ENCODE results near the gene PER1. TPM values are rescaled to one million over a fixed set of nuclear protein-coding genes. Genes with fewer than 3 reads are reported as not detected.
"Not testable (repeated sequence)": the region's sequence is repeated elsewhere in the genome, so short reads cannot be mapped to it uniquely, and the experiment has no call there.

Gene PER1
- total RNA-seq, 1 donor = 141 TPM

GRCh38 chr17:8123695-8124349, 28.4 kb downstream of the PER1 start, which contains the start of gene HES7:
TSS of gene HES7 (minus strand) at chr17:8124106. CDS start at chr17:8124084, 22 bp downstream.
- DNase-seq (ENCODE audit: low read depth in 2 of 3, low spot score in 2 of 3) = no peak

- DNase-seq (ENCODE audit: low read depth in 2 of 3, low spot score in 2 of 3) = no peak
Observed at GRCh38 chr17:8122924-8123694, 29.1 kb downstream of the PER1 start.

- DNase-seq (ENCODE audit: low read depth in 2 of 3, low spot score in 2 of 3) = no peak
Observed at GRCh38 chr17:8122422-8122923, 29.7 kb downstream of the PER1 start.

GRCh38 chr17:8121681-8122421, 30.4 kb downstream of the PER1 start:
- peak in 2 of 3 donors; percentile 65 to 77 for DNase-seq (ENCODE audit: low read depth in 2 of 3, low spot score in 2 of 3)

GRCh38 chr17:8121407-8121680, 30.9 kb downstream of the PER1 start:
- DNase-seq (ENCODE audit: low read depth in 2 of 3, low spot score in 2 of 3) = no peak

GRCh38 chr17:8120520-8121406, 31.4 kb downstream of the PER1 start:
- peak in 1 of 3 donors; percentile 70 for DNase-seq (ENCODE audit: low read depth in 2 of 3, low spot score in 2 of 3)

GRCh38 chr17:8119581-8120519, 32.4 kb downstream of the PER1 start:
- DNase-seq (ENCODE audit: low read depth in 2 of 3, low spot score in 2 of 3) = peak; percentile 83 to 98 (median 89)

GRCh38 chr17:8118769-8119580, 33.2 kb downstream of the PER1 start:
- peak; percentile 72 to 91 (median 83) for DNase-seq (ENCODE audit: low read depth in 2 of 3, low spot score in 2 of 3)

- no peak for DNase-seq (ENCODE audit: low read depth in 2 of 3, low spot score in 2 of 3)
Observed at GRCh38 chr17:8117980-8118768, 34.0 kb downstream of the PER1 start, which contains the start of gene ALOXE3. TSS of gene ALOXE3 (minus strand) at chr17:8118514. CDS start at chr17:8117990, 524 bp downstream.

GRCh38 chr17:8117367-8117979, 34.7 kb downstream of the PER1 start:
- no peak for DNase-seq (ENCODE audit: low read depth in 2 of 3, low spot score in 2 of 3)

GRCh38 chr17:8116776-8117175, 35.4 kb downstream of the PER1 start:
- no peak for DNase-seq (ENCODE audit: low read depth in 2 of 3, low spot score in 2 of 3)

GRCh38 chr17:8110907-8111306, 41.3 kb downstream of the PER1 start:
- DNase-seq (ENCODE audit: low read depth in 2 of 3, low spot score in 2 of 3) = no peak

GRCh38 chr17:8110456-8110804, 41.8 kb downstream of the PER1 start:
- no peak for DNase-seq (ENCODE audit: low read depth in 2 of 3, low spot score in 2 of 3)

GRCh38 chr17:8109661-8110455, 42.3 kb downstream of the PER1 start:
- DNase-seq (ENCODE audit: low read depth in 2 of 3, low spot score in 2 of 3) = peak in 2 of 3 donors; percentile 71 to 77

GRCh38 chr17:8108972-8109660, 43.1 kb downstream of the PER1 start:
- DNase-seq (ENCODE audit: low read depth in 2 of 3, low spot score in 2 of 3) = no peak

- not testable (repeated sequence) for DNase-seq (ENCODE audit: low read depth in 2 of 3, low spot score in 2 of 3)
Observed at GRCh38 chr17:8106980-8107379, 45.2 kb downstream of the PER1 start.

Measured in hematopoietic multipotent progenitor cell (in vitro differentiated cells).